ENCODE measurements around the gene LIN9.
"Not testable (repeated sequence)": the region's sequence is repeated elsewhere in the genome, so short reads cannot be mapped to it uniquely, and the experiment has no call there.

Gene LIN9

GRCh38 chr1:226203655-226204054 is 105.3 kb downstream of the LIN9 start:
- H3K36me3 Mint-ChIP-seq (ENCODE audit: low read depth): no peaks in the 10 kb centered on the region

GRCh38 chr1:226203240-226203639 is 105.7 kb downstream of the LIN9 start:
- H3K27me3 Mint-ChIP-seq: peaks cover 2% of the 10 kb centered on the region
- no peaks in the 10 kb centered on the region for H3K9me3 Mint-ChIP-seq
- no peak for DNase-seq
- H3K4me1 Mint-ChIP-seq (ENCODE audit: low read depth): no peaks in the 10 kb centered on the region
- H3K27ac Mint-ChIP-seq: no peak overlapping the region
- H3K36me3 Mint-ChIP-seq (ENCODE audit: low read depth): no peaks in the 10 kb centered on the region
- no peak overlapping the region for H3K4me3 Mint-ChIP-seq

More at GRCh38 chr1:226203655-226204054, 105.3 kb downstream of the LIN9 start:
- Mint-ChIP-seq H3K27ac (no peak overlapping the region), H3K9me3 (no peaks in the 10 kb centered on the region), H3K4me3 (no peak overlapping the region), H3K4me1 (ENCODE audit: low read depth) (no peaks in the 10 kb centered on the region), H3K27me3 (peaks cover 2% of the 10 kb centered on the region)
- DNase-seq: no peak

- not testable (repeated sequence) for DNase-seq; H3K4me1 Mint-ChIP-seq (ENCODE audit: low read depth); H3K27me3 Mint-ChIP-seq; H3K27ac Mint-ChIP-seq; H3K9me3 Mint-ChIP-seq; H3K4me3 Mint-ChIP-seq; H3K36me3 Mint-ChIP-seq (ENCODE audit: low read depth)
These were observed 106.3 kb downstream of the LIN9 start for GRCh38 chr1:226202666-226203065.

- Mint-ChIP-seq H3K4me1 (ENCODE audit: low read depth) (no peaks in the 10 kb centered on the region), H3K27me3 (peaks cover 2% of the 10 kb centered on the region), H3K4me3 (no peak overlapping the region), H3K9me3 (no peaks in the 10 kb centered on the region), H3K36me3 (ENCODE audit: low read depth) (no peaks in the 10 kb centered on the region), H3K27ac (no peak overlapping the region)
- no peak for DNase-seq
These were observed 106.7 kb downstream of the LIN9 start for GRCh38 chr1:226202246-226202645.

- Mint-ChIP-seq H3K9me3 (no peaks in the 10 kb centered on the region), H3K36me3 (ENCODE audit: low read depth) (no peaks in the 10 kb centered on the region), H3K4me1 (ENCODE audit: low read depth) (no peaks in the 10 kb centered on the region), H3K27ac (no peak overlapping the region), H3K27me3 (peaks cover 2% of the 10 kb centered on the region), H3K4me3 (no peak overlapping the region)
- DNase-seq: no peak
These were observed 107.9 kb downstream of the LIN9 start for GRCh38 chr1:226201029-226201593.

GRCh38 chr1:226199971-226200370 is 109.0 kb downstream of the LIN9 start:
- H3K36me3 Mint-ChIP-seq (ENCODE audit: low read depth): no peaks in the 10 kb centered on the region
- H3K27ac Mint-ChIP-seq: no peak overlapping the region

GRCh38 chr1:226195144-226195543 is 113.8 kb downstream of the LIN9 start:
- Mint-ChIP-seq H3K4me1 (ENCODE audit: low read depth) (no peaks in the 10 kb centered on the region), H3K27ac (no peak overlapping the region), H3K27me3 (no peaks in the 10 kb centered on the region), H3K4me3 (no peak overlapping the region), H3K9me3 (no peaks in the 10 kb centered on the region), H3K36me3 (ENCODE audit: low read depth) (no peaks in the 10 kb centered on the region)
- DNase-seq: no peak

More at GRCh38 chr1:226199971-226200370, 109.0 kb downstream of the LIN9 start:
- Mint-ChIP-seq H3K9me3 (no peaks in the 10 kb centered on the region), H3K4me3 (no peak overlapping the region), H3K4me1 (ENCODE audit: low read depth) (no peaks in the 10 kb centered on the region), H3K27me3 (peaks cover 2% of the 10 kb centered on the region)
- no peak for DNase-seq

- peaks cover 20% of the 10 kb centered on the region for H3K36me3 Mint-ChIP-seq (ENCODE audit: low read depth)
- no peaks in the 10 kb centered on the region for H3K9me3 Mint-ChIP-seq
- peak overlapping the region; percentile 97 for H3K27ac Mint-ChIP-seq
- no peak for DNase-seq
- peak overlapping the region; percentile 92 for H3K4me3 Mint-ChIP-seq
- H3K27me3 Mint-ChIP-seq: no peaks in the 10 kb centered on the region
- H3K4me1 Mint-ChIP-seq (ENCODE audit: low read depth): peaks cover 30% of the 10 kb centered on the region
These were observed 121.6 kb downstream of the LIN9 start for GRCh38 chr1:226187380-226187779.

GRCh38 chr1:226187019-226187322 is 122.0 kb downstream of the LIN9 start:
- Mint-ChIP-seq H3K9me3 (no peaks in the 10 kb centered on the region), H3K36me3 (ENCODE audit: low read depth) (peaks cover 23% of the 10 kb centered on the region), H3K4me3 (peak overlapping the region; percentile 92), H3K27me3 (no peaks in the 10 kb centered on the region), H3K27ac (peak overlapping the region; percentile 97), H3K4me1 (ENCODE audit: low read depth) (peaks cover 34% of the 10 kb centered on the region)
- DNase-seq: no peak

- Mint-ChIP-seq H3K27ac (peak within 1 kb of the TSS; percentile 97), H3K27me3 (no peaks in the 10 kb centered on the region), H3K9me3 (no peaks in the 10 kb centered on the region), H3K4me1 (ENCODE audit: low read depth) (peaks cover 40% of the 10 kb centered on the region), H3K4me3 (peak within 1 kb of the TSS; percentile 92), H3K36me3 (ENCODE audit: low read depth) (peaks cover 29% of the 10 kb centered on the region)
- peak; percentile 89 for DNase-seq
These were observed 122.6 kb downstream of the LIN9 start, which contains the start of gene ACBD3 for GRCh38 chr1:226186124-226187018. Gene ACBD3 (minus strand): TSS chr1:226186741. CDS start chr1:226186675, 66 bp downstream.

GRCh38 chr1:226185141-226186036 is 123.6 kb downstream of the LIN9 start:
- Mint-ChIP-seq H3K4me3 (peak overlapping the region; percentile 92), H3K4me1 (ENCODE audit: low read depth) (peaks cover 48% of the 10 kb centered on the region)

GRCh38 chr1:226181996-226182714 is 126.8 kb downstream of the LIN9 start:
- H3K27ac Mint-ChIP-seq: no peak overlapping the region
- peaks cover 65% of the 10 kb centered on the region for H3K4me1 Mint-ChIP-seq (ENCODE audit: low read depth)
- DNase-seq: no peak
- peaks cover 58% of the 10 kb centered on the region for H3K36me3 Mint-ChIP-seq (ENCODE audit: low read depth)
- H3K4me3 Mint-ChIP-seq: no peak overlapping the region
- no peaks in the 10 kb centered on the region for H3K9me3 Mint-ChIP-seq
- H3K27me3 Mint-ChIP-seq: no peaks in the 10 kb centered on the region

More at GRCh38 chr1:226185141-226186036, 123.6 kb downstream of the LIN9 start:
- no peak for DNase-seq
- Mint-ChIP-seq H3K9me3 (no peaks in the 10 kb centered on the region), H3K27ac (peak overlapping the region; percentile 95), H3K36me3 (ENCODE audit: low read depth) (peaks cover 36% of the 10 kb centered on the region), H3K27me3 (no peaks in the 10 kb centered on the region)
